HG02981 (cell line): Measurements from ENCODE around the gene SSH2.

Source experiments
- ATAC-seq: cut with Tn5 transposase; IDR thresholded peaks from one replicate; pipeline ENCODE4 v1.9.1; 2021; ENCODE audit warnings: mild to moderate bottlenecking, moderate library complexity; ENCODE audit not compliant: unreplicated experiment

The SSH2 gene

DNA sequence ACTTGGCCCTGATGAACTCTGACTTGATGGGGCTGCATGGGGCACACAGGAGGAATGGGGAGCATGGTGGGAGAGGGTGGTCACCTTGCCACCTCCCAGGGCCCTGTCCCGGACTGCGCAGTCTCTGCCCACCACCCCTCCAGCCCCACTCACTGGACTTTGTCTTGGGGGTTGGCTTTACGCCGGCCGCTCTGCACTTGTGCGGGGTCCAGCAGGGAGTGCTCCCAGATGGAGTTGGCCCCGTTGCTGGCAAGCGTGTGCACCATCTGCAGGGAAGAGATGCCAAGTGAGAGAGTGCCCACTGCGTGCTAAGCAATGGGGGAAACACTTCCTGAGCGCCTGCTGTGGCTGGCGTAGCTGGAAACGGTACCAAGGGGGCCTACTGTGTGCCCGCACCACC is 347.3 kb downstream of the SSH2 start:
- ATAC-seq: no peak

DNA sequence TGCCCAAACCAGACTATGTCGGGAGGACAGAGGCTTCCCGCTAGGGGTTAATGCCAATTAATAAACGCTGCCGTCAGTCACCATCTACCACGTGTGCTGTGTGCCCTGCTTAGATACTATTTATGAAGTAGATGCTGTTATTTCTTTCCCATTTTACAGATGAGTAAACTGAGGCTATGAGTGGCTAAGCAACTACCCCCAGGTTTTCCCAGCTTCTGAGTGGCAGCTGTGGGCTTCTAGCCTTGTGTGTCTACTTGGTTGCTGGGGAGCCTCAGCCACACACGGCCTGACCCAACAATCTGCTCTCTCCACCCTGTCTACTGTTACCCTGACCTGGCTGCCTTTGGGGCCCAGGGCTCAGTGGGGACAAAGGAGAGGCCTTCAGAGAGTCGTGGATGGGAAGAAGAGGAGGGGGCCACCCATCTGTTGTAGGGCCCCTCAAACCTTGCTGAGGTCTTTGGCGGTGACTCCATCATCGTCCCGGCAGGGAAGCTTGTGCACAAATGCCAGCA is 347.7 kb downstream of the SSH2 start:
- ATAC-seq: no peak

DNA sequence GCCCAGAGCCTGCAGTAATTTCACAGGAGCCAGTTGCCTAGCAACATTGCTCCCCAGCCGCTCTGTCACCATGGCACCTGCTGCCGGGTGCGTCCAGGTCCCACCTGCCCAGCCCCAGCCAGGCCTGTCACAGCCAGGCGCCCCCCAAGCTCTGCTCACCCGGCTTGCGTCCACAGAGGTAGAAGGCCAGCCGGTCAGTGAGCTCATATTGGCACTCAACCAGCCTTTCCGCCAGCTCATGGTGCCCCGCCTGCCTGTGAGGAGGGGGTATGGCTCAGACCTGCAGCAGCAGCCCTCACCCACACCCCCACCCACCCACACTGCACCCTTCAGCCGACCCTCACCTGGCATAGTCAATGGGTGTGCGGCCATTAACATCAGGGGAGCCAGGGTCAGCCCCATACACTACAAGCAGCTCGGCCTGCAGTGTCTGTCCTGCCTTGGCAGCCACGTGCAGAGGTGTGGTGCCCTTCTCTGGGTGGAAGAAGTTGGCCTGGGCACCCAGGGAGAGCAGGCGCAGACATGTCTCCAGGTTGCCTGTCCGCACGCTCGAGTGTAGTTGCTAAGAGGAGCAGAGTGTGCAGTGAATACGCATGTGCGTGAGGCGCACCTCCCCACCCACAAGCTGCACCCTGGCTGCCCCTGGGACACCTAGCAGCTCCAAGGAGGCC is 348.3 kb downstream of the SSH2 start:
- no peak for ATAC-seq

DNA sequence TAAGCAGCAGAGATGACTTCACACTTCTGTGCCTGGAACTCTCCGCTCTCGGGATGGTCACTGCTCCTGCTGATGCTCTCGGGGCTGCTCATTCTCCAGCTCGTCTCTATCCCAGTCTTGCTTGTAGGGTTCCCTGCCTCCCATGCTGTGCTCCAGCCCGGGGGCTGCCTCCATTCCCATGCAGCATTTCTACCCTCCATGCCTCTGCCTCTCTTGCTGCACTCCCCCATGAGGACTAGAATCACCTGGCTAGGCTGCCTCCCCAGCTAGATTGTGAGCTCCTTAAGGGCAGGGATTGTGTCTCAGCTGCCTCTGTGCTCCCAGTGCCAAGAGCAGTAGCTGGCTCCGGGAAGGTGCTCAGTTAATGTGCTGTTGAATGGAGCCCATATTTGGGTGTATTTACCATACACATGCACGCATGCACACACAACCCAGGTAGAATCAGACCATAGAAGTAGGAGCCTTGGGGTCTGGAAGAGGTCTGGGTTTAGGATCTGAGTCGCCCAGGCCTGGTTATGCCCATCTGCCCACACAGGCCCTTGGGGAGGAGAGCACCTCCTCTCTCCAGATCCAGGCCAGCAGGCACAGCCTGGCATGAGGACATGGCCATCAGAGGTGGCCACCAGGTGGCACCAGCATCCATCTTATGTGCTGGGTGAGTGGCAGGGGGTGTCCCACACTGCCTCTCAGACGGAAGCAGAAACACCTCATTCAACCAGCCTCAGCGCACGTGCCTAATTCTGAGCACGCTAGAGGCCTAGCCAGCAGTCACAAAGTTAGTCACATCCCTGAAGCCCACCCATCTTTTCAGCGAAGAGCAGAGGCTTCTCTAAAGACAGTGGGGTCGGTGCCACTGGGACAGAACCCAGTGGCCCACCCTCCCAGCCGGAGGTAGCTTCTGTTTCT is 349.9 kb downstream of the SSH2 start:
- peak; percentile 86 for ATAC-seq

DNA sequence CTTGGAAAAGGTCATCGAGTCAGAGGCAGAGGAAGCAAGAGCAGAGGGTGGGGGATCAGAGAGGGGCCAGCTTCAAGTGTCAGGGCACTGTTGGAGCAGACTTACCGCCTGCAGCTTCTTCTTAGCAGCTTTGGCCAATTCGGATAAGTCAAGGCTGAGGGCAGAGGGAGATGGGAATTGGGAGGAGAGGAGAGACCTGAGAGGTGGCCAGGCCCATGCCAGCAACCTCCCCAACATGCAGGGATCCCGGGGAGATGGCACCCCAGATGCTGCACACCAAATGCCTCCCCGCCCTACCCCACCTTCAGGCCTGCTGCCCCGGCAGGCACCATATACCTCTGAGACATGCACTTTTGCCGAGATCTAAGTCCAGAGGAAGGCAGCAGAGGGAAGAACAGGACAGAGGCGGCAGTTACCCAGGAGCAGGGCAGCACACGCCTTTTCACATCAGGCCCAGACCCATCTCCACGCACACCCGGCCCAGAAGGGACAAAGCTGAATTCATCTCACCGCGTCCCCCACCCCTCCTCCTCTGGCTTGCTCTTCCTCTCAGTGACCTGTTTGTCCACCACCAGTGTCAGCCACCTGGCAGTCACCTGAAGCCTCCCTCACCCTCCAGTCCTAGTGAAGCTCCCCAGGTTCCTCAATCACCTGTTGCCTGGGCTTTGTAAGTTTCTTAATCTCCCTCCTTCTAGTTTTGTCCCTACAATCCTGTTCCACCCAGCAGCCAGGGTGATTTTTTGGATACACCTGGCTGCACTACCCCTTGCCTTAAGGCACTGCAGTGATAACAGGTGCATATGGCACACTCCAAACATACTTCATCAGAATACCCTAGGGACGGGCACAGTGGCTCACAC is 351.2 kb downstream of the SSH2 start:
- ATAC-seq: no peak

DNA sequence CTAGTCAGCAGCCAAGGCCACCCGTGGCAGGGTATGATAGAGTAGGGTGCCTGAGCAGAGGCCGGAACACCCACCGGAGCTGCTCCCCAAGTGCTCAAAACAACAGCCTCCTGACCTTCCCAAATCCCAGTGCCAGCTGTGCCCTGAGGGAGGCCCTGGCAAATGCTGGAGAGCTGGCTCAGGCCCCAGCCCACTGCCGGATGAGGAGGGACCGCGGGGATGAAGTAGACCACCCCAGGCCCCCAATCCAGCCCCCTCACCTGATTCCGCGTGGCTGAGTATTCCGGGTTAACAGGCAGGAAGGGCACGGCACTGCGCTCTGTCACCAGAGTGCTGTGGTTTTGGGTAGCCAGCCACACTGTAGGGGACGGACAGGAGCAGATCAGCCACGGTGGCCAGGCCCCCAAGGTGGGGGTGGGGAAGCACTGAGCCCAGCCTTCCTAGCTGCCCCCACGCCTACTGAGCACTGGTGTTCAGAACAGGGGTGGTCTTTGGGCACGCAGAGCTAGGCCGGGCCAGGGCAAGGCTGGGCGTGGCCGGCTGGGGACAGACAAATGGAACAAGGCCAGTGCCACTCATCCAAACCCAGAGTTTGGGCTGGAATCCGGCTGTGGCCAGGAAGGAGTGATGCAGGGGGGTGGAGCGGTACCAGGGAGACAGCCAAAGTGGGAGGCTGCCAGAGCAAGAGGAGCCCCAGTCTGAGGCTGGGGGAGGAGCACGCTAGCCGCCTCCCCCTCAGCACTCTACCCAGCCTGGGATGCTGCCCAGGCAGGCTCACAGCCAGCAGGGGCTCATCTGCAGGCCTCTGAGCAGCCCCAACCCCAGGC is 352.4 kb downstream of the SSH2 start:
- ATAC-seq: no peak

DNA sequence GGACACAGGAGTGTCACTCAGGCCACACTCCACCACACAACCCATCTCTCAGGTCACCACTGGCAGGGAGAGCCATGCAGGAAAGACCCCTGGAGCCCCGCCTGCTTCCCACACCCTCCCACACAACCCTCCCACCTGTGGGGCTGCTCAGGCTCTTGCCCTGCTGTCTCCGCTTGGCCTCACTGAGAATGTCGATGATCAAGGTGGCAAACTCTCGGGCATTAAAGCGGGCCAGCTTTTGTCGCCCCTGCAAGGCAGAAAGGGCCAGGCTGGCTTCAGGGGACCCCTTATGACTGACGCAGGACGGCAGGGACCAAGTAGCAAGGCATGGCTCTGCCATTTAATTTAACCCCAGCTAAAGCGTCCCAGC is 353.0 kb downstream of the SSH2 start:
- ATAC-seq: no peak

DNA sequence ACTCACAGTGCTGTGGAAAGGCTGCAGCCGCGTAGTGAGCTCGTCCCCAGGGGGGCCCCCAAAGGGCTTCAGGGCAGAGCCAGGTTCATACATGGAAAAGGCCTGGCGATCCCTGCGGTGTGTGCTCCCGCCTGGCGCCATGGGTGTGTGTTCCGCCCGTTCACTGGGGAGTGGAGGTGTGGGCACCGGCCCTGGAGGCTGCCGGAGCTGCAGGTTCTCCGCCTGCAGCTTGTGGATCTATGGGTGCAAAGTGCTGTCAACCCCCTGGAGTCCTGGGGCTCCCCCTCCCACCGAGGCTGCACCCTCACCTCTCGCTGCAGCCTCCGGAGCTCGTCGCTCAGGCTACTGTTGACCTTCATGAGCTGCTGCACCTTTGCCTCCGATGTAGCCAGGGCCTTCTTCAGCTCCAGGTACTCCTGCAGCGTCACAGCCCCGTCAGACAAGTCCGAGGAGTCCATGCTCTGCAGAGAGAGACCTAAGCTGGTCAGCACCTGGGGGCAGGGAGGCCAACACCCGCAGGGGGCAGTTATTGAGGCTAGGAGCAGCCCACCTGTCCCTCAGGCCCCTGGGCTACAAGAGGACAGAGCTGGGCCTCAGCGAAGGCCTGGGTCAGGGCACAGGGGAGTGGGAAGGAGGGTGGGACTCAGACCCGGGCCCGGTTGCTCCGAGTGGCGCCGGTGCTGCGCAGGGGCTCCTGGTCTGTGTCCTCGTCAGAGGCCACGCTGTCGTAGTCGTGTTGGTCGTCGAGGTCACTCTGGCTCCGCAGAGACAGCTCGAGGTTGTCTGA is 353.6 kb downstream of the SSH2 start:
- no peak for ATAC-seq
